Mesenchymal stem cell (in vitro differentiated cells and primary cell): Measurements from ENCODE around the gene TMEM61.

Experiments
- DNase-seq: peaks from one replicate; pipeline ENCODE4 v3.0.0-alpha.2; 2013
- H2AFZ ChIP-seq: one replicate; pipeline ENCODE4 v1.6.1; 2013; ENCODE audit warnings: low read depth, mild to moderate bottlenecking, control low read depth, inconsistent platforms, low read length, moderate library complexity
- H2AK5ac ChIP-seq: 2 replicates; pipeline ENCODE4 v1.6.1; 2013; ENCODE audit warnings: low read length, moderate library complexity, mild to moderate bottlenecking, inconsistent platforms; ENCODE audit not compliant: severe bottlenecking
- H2BK120ac ChIP-seq: one replicate; pipeline ENCODE4 v1.6.1; 2013; ENCODE audit warnings: low read depth, mild to moderate bottlenecking, inconsistent platforms, low read length, moderate library complexity
- H2BK12ac ChIP-seq, 2 experiments: one replicate each; pipeline ENCODE4 v1.6.1; 2013; ENCODE audit warnings: inconsistent platforms in 2 of 2, low read length in 2 of 2, mild to moderate bottlenecking in 2 of 2, moderate library complexity in 2 of 2, control low read depth in 1 of 2
- H2BK15ac ChIP-seq: one replicate; pipeline ENCODE4 v1.6.1; 2013; ENCODE audit warnings: mild to moderate bottlenecking, low read depth, inconsistent platforms; ENCODE audit not compliant: poor library complexity, severe bottlenecking
- H2BK5ac ChIP-seq: 2 replicates; pipeline ENCODE4 v1.6.1; 2013; ENCODE audit warnings: low read depth, mild to moderate bottlenecking, low read length, control low read depth, inconsistent platforms; ENCODE audit not compliant: poor library complexity, severe bottlenecking
- H3K14ac ChIP-seq, 2 experiments: one replicate each; pipeline ENCODE4 v1.6.1; 2013; ENCODE audit warnings: inconsistent platforms in 2 of 2, low read length in 2 of 2, control low read depth in 1 of 2, mild to moderate bottlenecking in 1 of 2, moderate library complexity in 1 of 2
- H3K18ac ChIP-seq, 2 experiments: one replicate each; pipeline ENCODE4 v1.6.1; 2013; ENCODE audit warnings: inconsistent platforms in 2 of 2, low read length in 2 of 2, control low read depth in 1 of 2, low read depth in 1 of 2, mild to moderate bottlenecking in 1 of 2
- H3K23ac ChIP-seq, 2 experiments: one replicate each; pipeline ENCODE4 v1.6.1; 2013; ENCODE audit warnings: inconsistent platforms in 2 of 2, low read length in 2 of 2, mild to moderate bottlenecking in 2 of 2, moderate library complexity in 2 of 2, control low read depth in 1 of 2
- H3K27ac ChIP-seq: 2 replicates; pipeline ENCODE4 v1.5.1; 2013; ENCODE audit warnings: mild to moderate bottlenecking, moderate library complexity, low read length, control low read depth, inconsistent platforms; ENCODE audit not compliant: poor library complexity, severe bottlenecking
- H3K27me3 ChIP-seq, 2 experiments: 2 replicates each; pipeline versions ENCODE4 v1.6.1 to v1.7.0; 2013; ENCODE audit warnings: low read length in 2 of 2, mild to moderate bottlenecking in 2 of 2, moderate library complexity in 2 of 2, control low read depth in 1 of 2, inconsistent platforms in 1 of 2; ENCODE audit not compliant: control insufficient read depth in 1 of 2, insufficient read depth in 1 of 2
- H3K36me3 ChIP-seq, 2 experiments: 2 replicates each; pipeline versions ENCODE4 v1.6.1 to v1.7.0; 2013; ENCODE audit warnings: low read length in 2 of 2, control low read depth in 1 of 2, inconsistent platforms in 1 of 2, low read depth in 1 of 2, mild to moderate bottlenecking in 1 of 2; ENCODE audit not compliant: insufficient read depth in 2 of 2, control insufficient read depth in 1 of 2
- H3K4ac ChIP-seq, 2 experiments: one replicate each; pipeline ENCODE4 v1.6.1; 2013; ENCODE audit warnings: inconsistent platforms in 2 of 2, low read length in 2 of 2, mild to moderate bottlenecking in 2 of 2, moderate library complexity in 2 of 2, control low read depth in 1 of 2, low read depth in 1 of 2
- H3K4me1 ChIP-seq: 2 replicates; pipeline ENCODE4 v1.6.1; 2013; ENCODE audit warnings: low read depth, low read length, control low read depth; ENCODE audit not compliant: control insufficient read depth, insufficient read depth
- H3K4me2 ChIP-seq: 2 replicates; pipeline ENCODE4 v1.6.1; 2013; ENCODE audit warnings: low read length, mild to moderate bottlenecking, inconsistent platforms; ENCODE audit not compliant: poor library complexity, severe bottlenecking
- H3K4me3 ChIP-seq, 2 experiments: 2 replicates each; pipeline versions ENCODE4 v1.5.1 to v1.7.0; 2013; ENCODE audit warnings: low read length in 2 of 2, mild to moderate bottlenecking in 2 of 2, control low read depth in 1 of 2, low read depth in 1 of 2; ENCODE audit not compliant: insufficient read depth in 1 of 2
- H3K79me1 ChIP-seq: replicated peaks from 2 replicates; pipeline ENCODE4 v1.6.1; 2013; ENCODE audit warnings: mild to moderate bottlenecking, control low read depth, low read length, inconsistent platforms; ENCODE audit not compliant: poor library complexity, severe bottlenecking
- H3K9ac ChIP-seq: 2 replicates; pipeline ENCODE4 v1.7.0; 2013; ENCODE audit warnings: mild to moderate bottlenecking, low read length, moderate library complexity
- H3K9me3 ChIP-seq: 2 replicates; pipeline ENCODE4 v1.7.0; 2013; ENCODE audit warnings: mild to moderate bottlenecking, low read length; ENCODE audit not compliant: control insufficient read depth
- H4K8ac ChIP-seq: one replicate; pipeline ENCODE4 v1.6.1; 2013; ENCODE audit warnings: inconsistent platforms, mild to moderate bottlenecking, low read length, moderate library complexity
- H4K91ac ChIP-seq: one replicate; pipeline ENCODE4 v1.6.1; 2013; ENCODE audit warnings: mild to moderate bottlenecking, low read length, inconsistent platforms
- WGBS: methylation state at CpG from one replicate; pipeline ENCODE4 v1.1.7; 2013; ENCODE audit warnings: mixed read lengths; 5-methylcytosine and 5-hydroxymethylcytosine counted together

Gene TMEM61

DNA sequence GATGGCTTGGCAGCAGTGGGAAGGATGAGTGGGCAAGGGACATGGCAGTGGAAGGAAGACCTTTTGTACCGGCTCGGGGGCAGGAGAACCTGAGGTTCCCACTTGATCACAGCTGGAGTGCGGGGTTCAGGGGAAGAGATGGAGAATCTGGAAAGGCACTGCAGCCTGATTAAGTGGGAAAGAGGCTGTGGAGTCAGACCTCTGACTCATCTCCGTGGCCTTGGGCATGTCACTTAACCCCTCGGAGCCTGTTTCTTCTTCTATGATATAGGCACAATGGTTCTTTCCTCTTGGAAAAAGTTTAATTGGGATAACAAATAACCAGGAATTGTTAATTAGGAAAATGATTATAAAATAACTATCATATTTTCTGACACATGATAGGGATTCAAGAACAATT lies 13.1 kb upstream of the TMEM61 start:
- Histone ChIP-seq H3K4me1 (peaks cover 5% of the 10 kb centered on the region), H3K23ac (no peak overlapping the region), H3K4me2 (no peak overlapping the region), H2BK12ac (no peak overlapping the region), H3K79me1 (no peaks in the 10 kb centered on the region), H3K4me3 (no peak overlapping the region), H3K18ac (no peak overlapping the region), H2BK15ac (no peak overlapping the region), H3K9ac (no peak overlapping the region), H4K91ac (no peak overlapping the region), H2AFZ (no peak overlapping the region), H2AK5ac (no peak overlapping the region), H3K36me3 (no peaks in the 10 kb centered on the region), H3K4ac (no peak overlapping the region), H2BK5ac (no peak overlapping the region), H3K14ac (no peak overlapping the region), H3K27ac (no peak overlapping the region), H3K27me3 (no peaks in the 10 kb centered on the region), H2BK120ac (no peak overlapping the region), H3K9me3 (no peaks in the 10 kb centered on the region), H4K8ac (no peak overlapping the region)
- peak; percentile 23 for DNase-seq
- 45% methylated on average over 3 of the region's 5 CpGs for WGBS

GRCh38 chr1:54968551-54968950 lies 11.9 kb upstream of the TMEM61 start:
- Histone ChIP-seq H4K8ac (no peak overlapping the region), H3K9ac (no peak overlapping the region), H2BK12ac (no peak overlapping the region), H3K4me2 (no peak overlapping the region), H2BK5ac (no peak overlapping the region), H3K4ac (no peak overlapping the region), H3K4me3 (no peak overlapping the region), H2BK15ac (no peak overlapping the region), H3K23ac (no peak overlapping the region), H2AK5ac (no peak overlapping the region), H3K79me1 (no peaks in the 10 kb centered on the region), H4K91ac (no peak overlapping the region), H3K36me3 (no peaks in the 10 kb centered on the region), H3K18ac (no peak overlapping the region), H3K14ac (no peak overlapping the region), H3K9me3 (no peaks in the 10 kb centered on the region), H2AFZ (no peak overlapping the region), H3K27me3 (no peaks in the 10 kb centered on the region), H3K27ac (no peak overlapping the region), H2BK120ac (no peak overlapping the region), H3K4me1 (peaks cover 6% of the 10 kb centered on the region)
- no peak for DNase-seq
- WGBS, result 95% methylated on average over 4 of the region's 4 CpGs

DNA sequence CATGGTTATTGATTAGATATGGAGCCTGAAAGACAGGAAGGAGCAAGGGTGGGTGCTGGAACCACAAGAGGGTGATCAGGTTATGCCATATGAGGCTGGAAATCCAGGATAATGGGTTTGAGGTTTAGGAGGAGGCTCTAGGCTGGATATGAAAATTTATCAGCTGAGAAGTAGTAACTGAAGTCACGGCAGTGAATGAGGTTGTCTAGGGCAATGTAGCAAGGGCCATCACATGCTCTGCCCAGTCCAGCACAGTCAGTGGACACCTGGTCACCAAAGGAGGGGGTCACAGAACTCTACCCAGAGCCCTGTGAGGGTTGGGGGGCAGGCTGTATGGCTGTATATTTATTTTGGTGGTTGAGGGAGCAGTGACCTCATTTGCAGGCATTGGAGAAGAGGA lies 10.5 kb upstream of the TMEM61 start:
- no peak overlapping the region for H3K4ac ChIP-seq
- H4K91ac ChIP-seq, result no peak overlapping the region
- H2AFZ ChIP-seq, result no peak overlapping the region
- no peak overlapping the region for H2BK15ac ChIP-seq
- no peak overlapping the region for H2BK120ac ChIP-seq
- peaks cover 6% of the 10 kb centered on the region for H3K4me1 ChIP-seq
- H3K79me1 ChIP-seq, result no peaks in the 10 kb centered on the region
- no peak overlapping the region for H3K18ac ChIP-seq
- no peak overlapping the region for H3K4me2 ChIP-seq
- H3K4me3 ChIP-seq, result no peak overlapping the region
- H2BK5ac ChIP-seq, result no peak overlapping the region
- no peak overlapping the region for H3K14ac ChIP-seq
- no peaks in the 10 kb centered on the region for H3K27me3 ChIP-seq
- no peak overlapping the region for H2AK5ac ChIP-seq
- WGBS, result 100% methylated on average over 1 of the region's 1 CpG
- H3K36me3 ChIP-seq, result no peaks in the 10 kb centered on the region
- no peaks in the 10 kb centered on the region for H3K9me3 ChIP-seq
- H3K9ac ChIP-seq, result no peak overlapping the region
- H2BK12ac ChIP-seq, result no peak overlapping the region
- H3K23ac ChIP-seq, result no peak overlapping the region
- H4K8ac ChIP-seq, result no peak overlapping the region
- no peak for DNase-seq
- no peak overlapping the region for H3K27ac ChIP-seq

- Histone ChIP-seq H2BK15ac (no peak overlapping the region), H2BK5ac (no peak overlapping the region), H3K14ac (no peak overlapping the region), H3K4ac (no peak overlapping the region), H2BK12ac (no peak overlapping the region), H3K23ac (no peak overlapping the region), H4K8ac (no peak overlapping the region), H3K79me1 (no peaks in the 10 kb centered on the region), H3K36me3 (no peaks in the 10 kb centered on the region), H3K27me3 (no peaks in the 10 kb centered on the region), H3K4me2 (no peak overlapping the region), H4K91ac (no peak overlapping the region), H3K27ac (no peak overlapping the region), H2BK120ac (no peak overlapping the region), H3K4me1 (peaks cover 6% of the 10 kb centered on the region), H2AFZ (no peak overlapping the region), H3K9ac (no peak overlapping the region), H3K9me3 (no peaks in the 10 kb centered on the region), H3K4me3 (no peak overlapping the region), H2AK5ac (no peak overlapping the region), H3K18ac (no peak overlapping the region)
- WGBS, result 96% methylated on average over 3 of the region's 5 CpGs
- DNase-seq, result no peak
Measured at GRCh38 chr1:54970901-54971300, 9.5 kb upstream of the TMEM61 start.
